WI38 (cell line): ENCODE data around the gene ZNF48.

Experiments used
- H3K4me3 ChIP-seq: 2 replicates; pipeline ENCODE4 v1.5.1; 2011; ENCODE audit warnings: low read depth, mild to moderate bottlenecking, control low read depth, low read length
- CTCF ChIP-seq: IDR thresholded peaks from 2 replicates; pipeline ENCODE4 v1.5.1; 2012; ENCODE audit warnings: low read depth, mild to moderate bottlenecking, control low read depth, low read length

Gene ZNF48

GRCh38 chr16:30443631-30444030, 48.4 kb downstream of the ZNF48 start:
- no peak overlapping the region for H3K4me3 ChIP-seq
- TF ChIP-seq CTCF: no peak

- H3K4me3 ChIP-seq: peak overlapping the region; percentile 92
- TF ChIP-seq CTCF: no peak
Measured at GRCh38 chr16:30444231-30445148, 49.3 kb downstream of the ZNF48 start.

- peak overlapping the region; percentile 92 for H3K4me3 ChIP-seq
- TF ChIP-seq CTCF: no peak
Measured at GRCh38 chr16:30445149-30445407, 49.9 kb downstream of the ZNF48 start.

- H3K4me3 ChIP-seq: peak within 1 kb of the TSS; percentile 92
- peak; percentile 51 for TF ChIP-seq CTCF
Measured at GRCh38 chr16:30445408-30446202, 50.4 kb downstream of the ZNF48 start, which contains the start of gene SEPHS2. SEPHS2 (minus strand) TSS chr16:30445874; CDS start chr16:30445727, 147 bp downstream.

- TF ChIP-seq CTCF: no peak
- H3K4me3 ChIP-seq: peak overlapping the region; percentile 92
Measured at GRCh38 chr16:30446203-30446595, 51.0 kb downstream of the ZNF48 start.

GRCh38 chr16:30447512-30448226, 52.4 kb downstream of the ZNF48 start:
- no peak for TF ChIP-seq CTCF
- no peak overlapping the region for H3K4me3 ChIP-seq

GRCh38 chr16:30449116-30449435, 53.9 kb downstream of the ZNF48 start:
- no peak overlapping the region for H3K4me3 ChIP-seq
- TF ChIP-seq CTCF: no peak
